Upper lobe of right lung (tissue), 1 donor: Measurements from ENCODE around the gene TRPC5OS. TPM values are rescaled to one million over a fixed set of nuclear protein-coding genes. Genes with fewer than 3 reads are reported as not detected.

Source experiments
- ATAC-seq: fragments of 200-7000 bp; cut with Tn5 transposase; one replicate; pipeline ENCODE4 v1.9.1; 2020; ENCODE audit warnings: mild to moderate bottlenecking, moderate library complexity
- DNase-seq: peaks from one replicate; pipeline ENCODE4 v3.0.0-alpha.2; 2020
- H3K27ac ChIP-seq: fragments of 200-600 bp; one replicate; pipeline ENCODE4 v1.8.0; 2022
- H3K27me3 ChIP-seq: fragments of 200-600 bp; one replicate; pipeline ENCODE4 v1.8.0; 2022; ENCODE audit warnings: mild to moderate bottlenecking
- H3K36me3 ChIP-seq: fragments of 200-600 bp; one replicate; pipeline ENCODE4 v1.8.0; 2022
- H3K4me1 ChIP-seq: fragments of 200-600 bp; one replicate; pipeline ENCODE4 v1.8.0; 2022
- H3K4me3 ChIP-seq: fragments of 200-600 bp; one replicate; pipeline ENCODE4 v1.8.0; 2022; ENCODE audit warnings: mild to moderate bottlenecking
- H3K9me3 ChIP-seq: fragments of 200-600 bp; one replicate; pipeline ENCODE4 v1.8.0; 2022
- CTCF ChIP-seq: fragments of 200-600 bp; IDR thresholded peaks from one replicate; pipeline ENCODE4 v1.8.0; 2022; ENCODE audit warnings: antibody characterized with exemption
- intact Hi-C: fragments of 100-400 bp; cut with DNase I; formaldehyde crosslinking; loops from one replicate; pipeline ENCODE4 v1.11.0; 2022
- total RNA-seq: library from RNA; stranded (reverse); fragmentation: NEBNext Ultra II Directional; extraction: Animal tissue kit (Norgen Biotek cat#: 25700); gene quantifications from one replicate; pipeline ENCODE4 v1.2.1, GENCODE V29; 2021
- donor health status: DM: no; HTN: yes; CAD: no; lungs with severe emphysema.

TRPC5OS gene
- total RNA-seq, 1 donor from 2014 or later: not detected

DNA sequence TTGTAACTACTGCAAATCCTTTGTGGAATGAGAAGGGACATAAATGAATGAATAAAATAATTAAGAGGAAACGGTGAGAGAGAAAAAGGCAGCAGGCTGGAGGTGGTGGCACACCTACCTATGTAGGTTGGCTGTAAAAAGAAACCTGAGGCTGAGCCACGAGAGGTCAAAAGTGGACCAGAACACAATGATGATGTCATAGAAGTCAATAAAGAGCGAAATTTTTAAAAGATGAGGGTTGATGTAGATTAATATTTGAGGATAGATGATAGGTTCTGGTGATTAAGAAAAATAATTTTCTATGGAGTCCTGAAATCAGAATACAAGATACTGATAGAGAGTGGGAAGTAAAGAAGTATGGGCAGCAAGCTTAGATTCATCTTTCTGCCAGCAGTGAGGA, 1.7 kb downstream of the TRPC5OS start:
- DNase-seq (no peak), ATAC-seq (no peak)
- intact Hi-C loops: no loop called here
- H3K27ac ChIP-seq: no peak overlapping the region
- H3K9me3 ChIP-seq: no peaks in the 10 kb centered on the region
- H3K36me3 ChIP-seq: no peaks in the 10 kb centered on the region
- no peaks in the 10 kb centered on the region for H3K4me1 ChIP-seq
- no peaks in the 10 kb centered on the region for H3K27me3 ChIP-seq
- no peak for TF ChIP-seq CTCF
- H3K4me3 ChIP-seq: no peak overlapping the region

DNA sequence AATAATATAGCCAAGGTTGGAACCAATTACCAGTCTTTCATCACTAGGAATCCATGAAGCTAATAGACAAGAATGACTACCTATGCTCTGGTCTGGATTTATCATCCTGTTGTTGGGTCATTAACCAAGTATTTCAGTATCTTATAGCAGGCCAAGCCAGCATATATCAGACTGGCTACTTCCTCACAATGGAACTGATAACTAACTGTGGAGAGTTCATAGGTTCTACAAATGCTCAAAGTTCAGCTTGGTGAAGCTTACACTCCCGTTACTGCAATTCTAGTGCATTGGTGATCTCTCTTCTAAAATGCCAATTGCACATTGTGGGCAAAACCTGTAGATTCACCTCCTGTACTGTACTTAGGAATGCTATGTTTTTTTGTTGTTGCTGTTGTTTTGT, 4.8 kb downstream of the TRPC5OS start:
- H3K4me1 ChIP-seq: no peaks in the 10 kb centered on the region
- no peaks in the 10 kb centered on the region for H3K9me3 ChIP-seq
- H3K36me3 ChIP-seq: no peaks in the 10 kb centered on the region
- H3K27me3 ChIP-seq: no peaks in the 10 kb centered on the region
- TF ChIP-seq CTCF: no peak
- H3K27ac ChIP-seq: no peak overlapping the region
- no peak for ATAC-seq
- intact Hi-C loops: no loop called here
- no peak for DNase-seq
- no peak overlapping the region for H3K4me3 ChIP-seq

DNA sequence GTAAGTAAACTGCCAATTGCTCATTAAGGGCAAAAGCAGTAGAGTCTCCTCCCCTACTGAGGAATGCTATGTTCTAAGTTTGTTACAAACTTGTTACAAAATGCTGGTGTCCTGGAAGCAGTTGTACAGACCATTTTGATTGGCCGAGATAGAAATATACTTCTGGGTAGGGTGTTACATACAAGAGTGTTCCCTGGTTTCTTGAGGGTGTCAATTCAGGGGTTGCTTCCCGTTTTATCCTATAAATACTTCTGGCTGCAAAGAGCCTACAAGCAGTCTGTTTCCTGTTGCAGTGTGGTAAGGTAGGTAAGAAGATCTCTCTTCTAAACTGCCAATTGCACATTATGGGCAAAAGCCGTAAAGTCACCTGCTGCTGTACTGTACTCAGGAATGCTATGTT, 5.7 kb downstream of the TRPC5OS start:
- no peaks in the 10 kb centered on the region for H3K4me1 ChIP-seq
- no peak overlapping the region for H3K27ac ChIP-seq
- H3K36me3 ChIP-seq: no peaks in the 10 kb centered on the region
- H3K4me3 ChIP-seq: no peak overlapping the region
- H3K9me3 ChIP-seq: no peaks in the 10 kb centered on the region
- ATAC-seq (no peak), DNase-seq (no peak)
- no peak for TF ChIP-seq CTCF
- intact Hi-C loops: no loop called here
- H3K27me3 ChIP-seq: no peaks in the 10 kb centered on the region

DNA sequence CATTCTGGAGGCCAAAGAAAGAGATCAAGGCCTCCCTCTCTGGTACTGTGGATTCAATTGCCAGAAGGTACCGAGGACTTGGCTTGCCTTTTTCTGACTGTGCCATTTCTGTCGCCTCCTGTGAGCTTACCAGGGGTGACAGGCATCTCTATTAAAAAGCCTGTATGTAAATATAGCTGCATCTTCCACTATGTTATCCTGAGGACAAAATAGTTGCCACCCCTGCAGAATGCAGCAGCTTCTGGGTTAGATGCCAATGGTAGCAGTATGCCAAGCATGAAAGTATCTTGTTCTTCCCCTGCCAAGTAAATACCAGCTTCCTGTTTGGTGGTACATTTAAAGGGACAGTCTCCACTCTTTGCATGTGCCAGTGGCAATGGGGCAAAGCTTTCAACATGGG, 10.7 kb downstream of the TRPC5OS start:
- DNase-seq (no peak), ATAC-seq (no peak)
- Histone ChIP-seq H3K36me3 (no peaks in the 10 kb centered on the region), H3K4me1 (no peaks in the 10 kb centered on the region), H3K27me3 (no peaks in the 10 kb centered on the region), H3K4me3 (no peak overlapping the region), H3K9me3 (no peaks in the 10 kb centered on the region), H3K27ac (no peak overlapping the region)
- intact Hi-C loops: no loop called here
- TF ChIP-seq CTCF: no peak

GRCh38 chrX:111888600-111888999, 12.6 kb downstream of the TRPC5OS start:
- H3K36me3 ChIP-seq: no peaks in the 10 kb centered on the region
- no peaks in the 10 kb centered on the region for H3K27me3 ChIP-seq
- no peak for TF ChIP-seq CTCF
- no peak overlapping the region for H3K4me3 ChIP-seq
- ATAC-seq (no peak), DNase-seq (no peak)
- intact Hi-C loops: no loop called here
- H3K4me1 ChIP-seq: no peaks in the 10 kb centered on the region
- no peak overlapping the region for H3K27ac ChIP-seq
- no peaks in the 10 kb centered on the region for H3K9me3 ChIP-seq

- Histone ChIP-seq H3K4me1 (no peaks in the 10 kb centered on the region), H3K27ac (no peak overlapping the region), H3K9me3 (no peaks in the 10 kb centered on the region), H3K36me3 (no peaks in the 10 kb centered on the region), H3K4me3 (no peak overlapping the region), H3K27me3 (no peaks in the 10 kb centered on the region)
- intact Hi-C loops: no loop called here
- TF ChIP-seq CTCF: no peak
- DNase-seq (no peak), ATAC-seq (no peak)
Observed at GRCh38 chrX:111892375-111892774, 16.4 kb downstream of the TRPC5OS start.
